Stomach (tissue), 4 donors: Measurements from ENCODE around the gene DGCR8.

Source experiments
- EP300 ChIP-seq: sonication (generic); formaldehyde crosslinking; IDR thresholded peaks from one replicate; pipeline ENCODE4 v1.6.1; 2017; ENCODE audit warnings: antibody characterized with exemption
- POLR2A ChIP-seq, 4 donors: fragments of 450-650 bp; IDR thresholded peaks; one replicate each; pipeline ENCODE4 v1.6.1; 2016; ENCODE audit warnings: antibody characterized with exemption in 4 of 4, control low read depth in 2 of 4, mild to moderate bottlenecking in 1 of 4, moderate library complexity in 1 of 4
- POLR2AphosphoS5 ChIP-seq, 3 donors: sonication (generic); formaldehyde crosslinking; IDR thresholded peaks; one replicate each; pipeline ENCODE4 v1.6.1; 2016; ENCODE audit warnings: antibody characterized with exemption in 3 of 3
- TF ChIP-seq, protein P1 (sequence below), 7 experiments: fragments of 450-650 bp in 4 of 7; fragments of 200-600 bp in 3 of 7; sonication (generic) in 3 of 7; IDR thresholded peaks; one replicate each; pipeline ENCODE4 v1.5.1; 2016 to 2019; ENCODE audit warnings: antibody characterized with exemption in 7 of 7, control low read depth in 2 of 7, mild to moderate bottlenecking in 1 of 7

GRCh38 chr22:20040327-20041200 lies 39.5 kb upstream of the DGCR8 start:
- TF ChIP-seq, protein P1, sequence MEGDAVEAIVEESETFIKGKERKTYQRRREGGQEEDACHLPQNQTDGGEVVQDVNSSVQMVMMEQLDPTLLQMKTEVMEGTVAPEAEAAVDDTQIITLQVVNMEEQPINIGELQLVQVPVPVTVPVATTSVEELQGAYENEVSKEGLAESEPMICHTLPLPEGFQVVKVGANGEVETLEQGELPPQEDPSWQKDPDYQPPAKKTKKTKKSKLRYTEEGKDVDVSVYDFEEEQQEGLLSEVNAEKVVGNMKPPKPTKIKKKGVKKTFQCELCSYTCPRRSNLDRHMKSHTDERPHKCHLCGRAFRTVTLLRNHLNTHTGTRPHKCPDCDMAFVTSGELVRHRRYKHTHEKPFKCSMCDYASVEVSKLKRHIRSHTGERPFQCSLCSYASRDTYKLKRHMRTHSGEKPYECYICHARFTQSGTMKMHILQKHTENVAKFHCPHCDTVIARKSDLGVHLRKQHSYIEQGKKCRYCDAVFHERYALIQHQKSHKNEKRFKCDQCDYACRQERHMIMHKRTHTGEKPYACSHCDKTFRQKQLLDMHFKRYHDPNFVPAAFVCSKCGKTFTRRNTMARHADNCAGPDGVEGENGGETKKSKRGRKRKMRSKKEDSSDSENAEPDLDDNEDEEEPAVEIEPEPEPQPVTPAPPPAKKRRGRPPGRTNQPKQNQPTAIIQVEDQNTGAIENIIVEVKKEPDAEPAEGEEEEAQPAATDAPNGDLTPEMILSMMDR (IDR thresholded peaks at IDR 0.05), result no peak
- no peak for TF ChIP-seq EP300
- no peak for TF ChIP-seq POLR2A (IDR thresholded peaks at IDR 0.05)
- no peak for TF ChIP-seq POLR2AphosphoS5 (IDR thresholded peaks at IDR 0.05)
